SK-MEL-5 (cell line): ENCODE measurements around the gene CYB5R3. TPM values are rescaled to one million over a fixed set of nuclear protein-coding genes. Genes with fewer than 3 reads are reported as not detected.
A peak's percentile ranks its signal among the peaks of the same experiment; 100 is the strongest.
"Not testable (repeated sequence)": the region's sequence is repeated elsewhere in the genome, so short reads cannot be mapped to it uniquely, and the experiment has no call there.

Experiments used
- DNase-seq: peaks from one replicate; pipeline ENCODE4 v3.0.0-alpha.2; 2016; ENCODE audit warnings: low read depth, low spot score
- in situ Hi-C: cut with HindIII; loops from 2 replicates; pipeline ENCODE4 v1.10.0; 2016; ENCODE audit warnings: low sequenced_read_pairs, high pct_unique_total_duplicates, low pct_unique_long_range_greater_than_20kb
- total RNA-seq: library from RNA; depleted of rRNA; stranded (reverse); fragments of >200 nt; shearing (Covaris generic); gene quantifications from 2 replicates; pipeline ENCODE4 v1.2.3, GENCODE V29; 2014

The CYB5R3 gene
- total RNA-seq, 1 experiment from 2014 or later = 77.0 TPM

- in situ Hi-C loops = no loop called here
- peak; percentile 98 for DNase-seq
Measured at GRCh38 chr22:42615092-42615859, 33.9 kb downstream of the CYB5R3 start.

GRCh38 chr22:42614312-42615091 is 34.7 kb downstream of the CYB5R3 start, which contains the start of gene POLDIP3:
Gene POLDIP3, minus strand, starts transcription at chr22:42614883. Its CDS starts 26 bp downstream, at chr22:42614857.
- DNase-seq = peak; percentile 99
- in situ Hi-C loops = no loop called here

- DNase-seq = no peak
- in situ Hi-C loops = no loop called here
Measured at GRCh38 chr22:42613872-42614301, 35.3 kb downstream of the CYB5R3 start.

GRCh38 chr22:42612336-42612735 is 36.9 kb downstream of the CYB5R3 start:
- DNase-seq = no peak
- in situ Hi-C loops = no loop called here

- DNase-seq = no peak
- in situ Hi-C loops = no loop called here
Measured at GRCh38 chr22:42611051-42611450, 38.1 kb downstream of the CYB5R3 start.

GRCh38 chr22:42610186-42610585 is 39.0 kb downstream of the CYB5R3 start:
- no peak for DNase-seq
- in situ Hi-C loops = no loop called here

GRCh38 chr22:42608823-42609361 is 40.3 kb downstream of the CYB5R3 start:
- peak; percentile 89 for DNase-seq
- in situ Hi-C loops = no loop called here

- no peak for DNase-seq
- in situ Hi-C loops = no loop called here
Measured at GRCh38 chr22:42608136-42608822, 40.9 kb downstream of the CYB5R3 start.

- DNase-seq, in situ Hi-C loops: not testable (repeated sequence)
Measured at GRCh38 chr22:42607641-42608040, 41.6 kb downstream of the CYB5R3 start.

- in situ Hi-C loops = no loop called here
- DNase-seq = no peak
Measured at GRCh38 chr22:42604403-42604802, 44.8 kb downstream of the CYB5R3 start.

- in situ Hi-C loops = no loop called here
- no peak for DNase-seq
Measured at GRCh38 chr22:42603427-42603826, 45.8 kb downstream of the CYB5R3 start.

- no peak for DNase-seq
- in situ Hi-C loops = no loop called here
Measured at GRCh38 chr22:42602470-42602869, 46.7 kb downstream of the CYB5R3 start.

GRCh38 chr22:42601879-42602465 is 47.2 kb downstream of the CYB5R3 start:
- in situ Hi-C loops = no loop called here
- no peak for DNase-seq

GRCh38 chr22:42596863-42597530 is 52.2 kb downstream of the CYB5R3 start:
- no peak for DNase-seq
- in situ Hi-C loops = no loop called here

GRCh38 chr22:42596336-42596735 is 52.9 kb downstream of the CYB5R3 start:
- DNase-seq = no peak
- in situ Hi-C loops = no loop called here

- in situ Hi-C loops = no loop called here
Measured at GRCh38 chr22:42595434-42595833, 53.8 kb downstream of the CYB5R3 start.

GRCh38 chr22:42591987-42592386 is 57.2 kb downstream of the CYB5R3 start:
- no peak for DNase-seq
- in situ Hi-C loops = no loop called here

More at GRCh38 chr22:42595434-42595833, 53.8 kb downstream of the CYB5R3 start:
- DNase-seq = no peak
